ENCODE data around the gene MAP3K7.

The MAP3K7 gene

GRCh38 chr6:90604546-90604945, 17.7 kb upstream of the MAP3K7 start:
- Histone ChIP-seq H3K9ac (ENCODE audit: low read depth in 1 of 2, low read length in 2 of 2) (no peak overlapping the region), H3K9me3 (ENCODE audit: control insufficient read depth in 1 of 2, low read length in 2 of 2) (no peaks in the 10 kb centered on the region), H3K36me3 (ENCODE audit: control insufficient read depth in 1 of 2, insufficient read depth in 2 of 2, low read length in 2 of 2) (no peaks in the 10 kb centered on the region), H3K27me3 (ENCODE audit: control insufficient read depth in 1 of 2, insufficient read depth in 2 of 2, low read length in 2 of 2) (peaks cover 4 to 5% of the 10 kb centered on the region in 2 donors), H3K4me1 (ENCODE audit: control insufficient read depth in 1 of 2, insufficient read depth in 2 of 2, low read length in 2 of 2) (no peaks in the 10 kb centered on the region), H3K27ac (ENCODE audit: low read depth, low read length) (no peak overlapping the region), H3K4me3 (ENCODE audit: low read depth in 1 of 2, low read length in 2 of 2) (no peak overlapping the region)

- Histone ChIP-seq H3K4me3 (ENCODE audit: low read depth in 1 of 2, low read length in 2 of 2) (no peak overlapping the region), H3K27ac (ENCODE audit: low read depth, low read length) (no peak overlapping the region), H3K9ac (ENCODE audit: low read depth in 1 of 2, low read length in 2 of 2) (no peak overlapping the region), H3K36me3 (ENCODE audit: control insufficient read depth in 1 of 2, insufficient read depth in 2 of 2, low read length in 2 of 2) (no peaks in the 10 kb centered on the region), H3K27me3 (ENCODE audit: control insufficient read depth in 1 of 2, insufficient read depth in 2 of 2, low read length in 2 of 2) (peaks cover 10 to 11% of the 10 kb centered on the region in 2 donors), H3K9me3 (ENCODE audit: control insufficient read depth in 1 of 2, low read length in 2 of 2) (no peaks in the 10 kb centered on the region), H3K4me1 (ENCODE audit: control insufficient read depth in 1 of 2, insufficient read depth in 2 of 2, low read length in 2 of 2) (no peaks in the 10 kb centered on the region)
Measured at GRCh38 chr6:90599151-90599550, 12.3 kb upstream of the MAP3K7 start.

- Histone ChIP-seq H3K36me3 (ENCODE audit: control insufficient read depth in 1 of 2, insufficient read depth in 2 of 2, low read length in 2 of 2) (no peaks in the 10 kb centered on the region), H3K27ac (ENCODE audit: low read depth, low read length) (no peak overlapping the region), H3K27me3 (ENCODE audit: control insufficient read depth in 1 of 2, insufficient read depth in 2 of 2, low read length in 2 of 2) (peaks cover 10 to 11% of the 10 kb centered on the region in 2 donors), H3K4me3 (ENCODE audit: low read depth in 1 of 2, low read length in 2 of 2) (no peak overlapping the region), H3K9ac (ENCODE audit: low read depth in 1 of 2, low read length in 2 of 2) (no peak overlapping the region), H3K9me3 (ENCODE audit: control insufficient read depth in 1 of 2, low read length in 2 of 2) (no peaks in the 10 kb centered on the region), H3K4me1 (ENCODE audit: control insufficient read depth in 1 of 2, insufficient read depth in 2 of 2, low read length in 2 of 2) (no peaks in the 10 kb centered on the region)
Measured at GRCh38 chr6:90598192-90598951, 11.5 kb upstream of the MAP3K7 start.

GRCh38 chr6:90596967-90597539, 10.2 kb upstream of the MAP3K7 start:
- no peaks in the 10 kb centered on the region for H3K36me3 ChIP-seq (ENCODE audit: control insufficient read depth in 1 of 2, insufficient read depth in 2 of 2, low read length in 2 of 2)

GRCh38 chr6:90595854-90596253, 9.0 kb upstream of the MAP3K7 start:
- H3K36me3 ChIP-seq (ENCODE audit: control insufficient read depth in 1 of 2, insufficient read depth in 2 of 2, low read length in 2 of 2): no peaks in the 10 kb centered on the region

More at GRCh38 chr6:90596967-90597539, 10.2 kb upstream of the MAP3K7 start:
- no peaks in the 10 kb centered on the region for H3K9me3 ChIP-seq (ENCODE audit: control insufficient read depth in 1 of 2, low read length in 2 of 2)
- H3K4me1 ChIP-seq (ENCODE audit: control insufficient read depth in 1 of 2, insufficient read depth in 2 of 2, low read length in 2 of 2): no peaks in the 10 kb centered on the region
- H3K27ac ChIP-seq (ENCODE audit: low read depth, low read length): no peak overlapping the region
- H3K27me3 ChIP-seq (ENCODE audit: control insufficient read depth in 1 of 2, insufficient read depth in 2 of 2, low read length in 2 of 2): peaks cover 6 to 11% of the 10 kb centered on the region in 2 donors
- H3K9ac ChIP-seq (ENCODE audit: low read depth in 1 of 2, low read length in 2 of 2): no peak overlapping the region
- no peak overlapping the region for H3K4me3 ChIP-seq (ENCODE audit: low read depth in 1 of 2, low read length in 2 of 2)

GRCh38 chr6:90586546-90586835, 381 bp downstream of the MAP3K7 start:
- no peaks in the 10 kb centered on the region for H3K36me3 ChIP-seq (ENCODE audit: control insufficient read depth in 1 of 2, insufficient read depth in 2 of 2, low read length in 2 of 2)
- H3K9me3 ChIP-seq (ENCODE audit: control insufficient read depth in 1 of 2, low read length in 2 of 2): no peaks in the 10 kb centered on the region
- H3K9ac ChIP-seq (ENCODE audit: low read depth in 1 of 2, low read length in 2 of 2): peak overlapping the region; percentile 85 to 90
- H3K4me1 ChIP-seq (ENCODE audit: control insufficient read depth in 1 of 2, insufficient read depth in 2 of 2, low read length in 2 of 2): peaks cover 24 to 29% of the 10 kb centered on the region in 2 donors
- H3K27ac ChIP-seq (ENCODE audit: low read depth, low read length): peak overlapping the region; percentile 80
- no peaks in the 10 kb centered on the region for H3K27me3 ChIP-seq (ENCODE audit: control insufficient read depth in 1 of 2, insufficient read depth in 2 of 2, low read length in 2 of 2)
- peak overlapping the region; percentile 81 to 98 for H3K4me3 ChIP-seq (ENCODE audit: low read depth in 1 of 2, low read length in 2 of 2)

More at GRCh38 chr6:90595854-90596253, 9.0 kb upstream of the MAP3K7 start:
- Histone ChIP-seq H3K27ac (ENCODE audit: low read depth, low read length) (no peak overlapping the region), H3K9ac (ENCODE audit: low read depth in 1 of 2, low read length in 2 of 2) (no peak overlapping the region), H3K4me1 (ENCODE audit: control insufficient read depth in 1 of 2, insufficient read depth in 2 of 2, low read length in 2 of 2) (no peaks in the 10 kb centered on the region), H3K4me3 (ENCODE audit: low read depth in 1 of 2, low read length in 2 of 2) (no peak overlapping the region), H3K9me3 (ENCODE audit: control insufficient read depth in 1 of 2, low read length in 2 of 2) (no peaks in the 10 kb centered on the region), H3K27me3 (ENCODE audit: control insufficient read depth in 1 of 2, insufficient read depth in 2 of 2, low read length in 2 of 2) (peaks cover 6 to 11% of the 10 kb centered on the region in 2 donors)

GRCh38 chr6:90584636-90585255, 2.1 kb downstream of the MAP3K7 start:
- no peak overlapping the region for H3K9ac ChIP-seq (ENCODE audit: low read depth in 1 of 2, low read length in 2 of 2)

GRCh38 chr6:90583836-90584481, 2.9 kb downstream of the MAP3K7 start:
- Histone ChIP-seq H3K36me3 (ENCODE audit: control insufficient read depth in 1 of 2, insufficient read depth in 2 of 2, low read length in 2 of 2) (no peaks in the 10 kb centered on the region), H3K9ac (ENCODE audit: low read depth in 1 of 2, low read length in 2 of 2) (no peak overlapping the region), H3K4me3 (ENCODE audit: low read depth in 1 of 2, low read length in 2 of 2) (no peak overlapping the region), H3K27me3 (ENCODE audit: control insufficient read depth in 1 of 2, insufficient read depth in 2 of 2, low read length in 2 of 2) (no peaks in the 10 kb centered on the region), H3K9me3 (ENCODE audit: control insufficient read depth in 1 of 2, low read length in 2 of 2) (no peaks in the 10 kb centered on the region), H3K4me1 (ENCODE audit: control insufficient read depth in 1 of 2, insufficient read depth in 2 of 2, low read length in 2 of 2) (peaks cover 24 to 29% of the 10 kb centered on the region in 2 donors), H3K27ac (ENCODE audit: low read depth, low read length) (no peak overlapping the region)

More at GRCh38 chr6:90584636-90585255, 2.1 kb downstream of the MAP3K7 start:
- Histone ChIP-seq H3K27me3 (ENCODE audit: control insufficient read depth in 1 of 2, insufficient read depth in 2 of 2, low read length in 2 of 2) (no peaks in the 10 kb centered on the region), H3K9me3 (ENCODE audit: control insufficient read depth in 1 of 2, low read length in 2 of 2) (no peaks in the 10 kb centered on the region), H3K36me3 (ENCODE audit: control insufficient read depth in 1 of 2, insufficient read depth in 2 of 2, low read length in 2 of 2) (no peaks in the 10 kb centered on the region), H3K4me3 (ENCODE audit: low read depth in 1 of 2, low read length in 2 of 2) (peak overlapping the region in 1 of 2 donors; percentile 17), H3K27ac (ENCODE audit: low read depth, low read length) (no peak overlapping the region), H3K4me1 (ENCODE audit: control insufficient read depth in 1 of 2, insufficient read depth in 2 of 2, low read length in 2 of 2) (peaks cover 24 to 29% of the 10 kb centered on the region in 2 donors)

- Histone ChIP-seq H3K36me3 (ENCODE audit: control insufficient read depth in 1 of 2, insufficient read depth in 2 of 2, low read length in 2 of 2) (no peaks in the 10 kb centered on the region), H3K4me1 (ENCODE audit: control insufficient read depth in 1 of 2, insufficient read depth in 2 of 2, low read length in 2 of 2) (peaks cover 24 to 29% of the 10 kb centered on the region in 2 donors), H3K27ac (ENCODE audit: low read depth, low read length) (no peak overlapping the region), H3K27me3 (ENCODE audit: control insufficient read depth in 1 of 2, insufficient read depth in 2 of 2, low read length in 2 of 2) (no peaks in the 10 kb centered on the region), H3K9ac (ENCODE audit: low read depth in 1 of 2, low read length in 2 of 2) (no peak overlapping the region), H3K4me3 (ENCODE audit: low read depth in 1 of 2, low read length in 2 of 2) (no peak overlapping the region), H3K9me3 (ENCODE audit: control insufficient read depth in 1 of 2, low read length in 2 of 2) (no peaks in the 10 kb centered on the region)
Measured at GRCh38 chr6:90583179-90583835, 3.6 kb downstream of the MAP3K7 start.
